Measurements from ENCODE around the gene SHTN1.

- no peak for TF ChIP-seq EZH2 (IDR thresholded peaks at IDR 0.05; ENCODE audit: borderline replicate concordance, low read length)
- TF ChIP-seq, protein P1, sequence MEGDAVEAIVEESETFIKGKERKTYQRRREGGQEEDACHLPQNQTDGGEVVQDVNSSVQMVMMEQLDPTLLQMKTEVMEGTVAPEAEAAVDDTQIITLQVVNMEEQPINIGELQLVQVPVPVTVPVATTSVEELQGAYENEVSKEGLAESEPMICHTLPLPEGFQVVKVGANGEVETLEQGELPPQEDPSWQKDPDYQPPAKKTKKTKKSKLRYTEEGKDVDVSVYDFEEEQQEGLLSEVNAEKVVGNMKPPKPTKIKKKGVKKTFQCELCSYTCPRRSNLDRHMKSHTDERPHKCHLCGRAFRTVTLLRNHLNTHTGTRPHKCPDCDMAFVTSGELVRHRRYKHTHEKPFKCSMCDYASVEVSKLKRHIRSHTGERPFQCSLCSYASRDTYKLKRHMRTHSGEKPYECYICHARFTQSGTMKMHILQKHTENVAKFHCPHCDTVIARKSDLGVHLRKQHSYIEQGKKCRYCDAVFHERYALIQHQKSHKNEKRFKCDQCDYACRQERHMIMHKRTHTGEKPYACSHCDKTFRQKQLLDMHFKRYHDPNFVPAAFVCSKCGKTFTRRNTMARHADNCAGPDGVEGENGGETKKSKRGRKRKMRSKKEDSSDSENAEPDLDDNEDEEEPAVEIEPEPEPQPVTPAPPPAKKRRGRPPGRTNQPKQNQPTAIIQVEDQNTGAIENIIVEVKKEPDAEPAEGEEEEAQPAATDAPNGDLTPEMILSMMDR (conservative IDR thresholded peaks at IDR 0.05 in 1 of 2, IDR thresholded peaks at IDR 0.05 in 1 of 2; ENCODE audit: extremely low read depth in 1 of 2, insufficient read depth in 1 of 2, low read depth in 1 of 2, low read length in 2 of 2), result no peak
Measured at GRCh38 chr10:116948530-116948870, 56.5 kb downstream of the SHTN1 start.

All from mammary epithelial cell (primary cell).